Measurements from ENCODE around the gene TSGA10. TPM values are rescaled to one million over a fixed set of nuclear protein-coding genes. Genes with fewer than 3 reads are reported as not detected.

TSGA10 gene
- total and polyA plus RNA-seq, 2 donors (not counting 3 experiments of a cell fraction or from before 2014, with no cell fraction given) = 0.12 to 2.7 TPM

GRCh38 chr2:99169534-99169933 lies 14.8 kb upstream of the TSGA10 start:
- intact Hi-C loops (cut with micrococcal nuclease) = no loop called here
- H3K27ac ChIP-seq (ENCODE audit: insufficient read depth, low read depth, low read length) = no peak overlapping the region
- no peak overlapping the region for H3K4me2 ChIP-seq (ENCODE audit: insufficient read depth, low read length)
- no peak overlapping the region for H3K4me3 ChIP-seq (replicated peaks in 1 of 3; ENCODE audit: insufficient read depth in 1 of 3, low read depth in 1 of 3, low read length in 3 of 3)
- dilution Hi-C loops (cut with MboI; ENCODE audit: extremely low pct_ligation_motif_present, low sequenced_read_pairs) = no loop called here
- ChIA-PET CTCF (no interaction called here), POLR2A (no interaction called here)
- TF ChIP-seq MAX (IDR thresholded peaks at IDR 0.05; ENCODE audit: insufficient read depth, insufficient read length) (no peak), GATA2 (IDR thresholded peaks at IDR 0.05; ENCODE audit: insufficient read depth, insufficient read length, low read depth, low read length) (no peak), FOS (IDR thresholded peaks at IDR 0.05; ENCODE audit: borderline replicate concordance, insufficient read depth, low read length) (no peak), JUN (IDR thresholded peaks at IDR 0.05; ENCODE audit: borderline replicate concordance, insufficient read depth, insufficient read length, low read depth) (no peak), MYC (IDR thresholded peaks at IDR 0.05; ENCODE audit: low read depth, low read length) (no peak), POLR2A (IDR thresholded peaks at IDR 0.05; ENCODE audit: low read depth, low read length) (no peak)
- H3K9me1 ChIP-seq (replicated peaks; ENCODE audit: control insufficient read depth, extremely low read depth, insufficient read depth, low read length) = no peaks in the 10 kb centered on the region
- no peaks in the 10 kb centered on the region for H3K27me3 ChIP-seq (ENCODE audit: control insufficient read depth in 2 of 2, insufficient read depth in 2 of 2, low read length in 2 of 2)
- no peaks in the 10 kb centered on the region for H4K20me1 ChIP-seq (replicated peaks; ENCODE audit: control insufficient read depth, extremely low read depth, insufficient read depth, low read length)
- no peak overlapping the region for H3K9ac ChIP-seq (replicated peaks; ENCODE audit: extremely low read depth, insufficient read depth, low read length)
- no peak for FAIRE-seq
- no peaks in the 10 kb centered on the region for H3K4me1 ChIP-seq (ENCODE audit: control insufficient read depth, extremely low read depth, insufficient read depth, low read length)
- no peaks in the 10 kb centered on the region for H3K9me3 ChIP-seq (replicated peaks; ENCODE audit: control insufficient read depth, insufficient read depth, low read length)
- H3K79me2 ChIP-seq (ENCODE audit: control insufficient read depth, insufficient read depth, low read length) = peaks cover 1% of the 10 kb centered on the region
- no TSS peak for BruUV-seq (replicated peaks)
- no peak overlapping the region for H2AFZ ChIP-seq (ENCODE audit: low read depth, low read length)
- DNase-seq (ENCODE audit: low read depth, low spot score) = no peak
- H3K36me3 ChIP-seq (ENCODE audit: control insufficient read depth in 2 of 2, extremely low read depth in 1 of 2, insufficient read depth in 2 of 2, low read length in 2 of 2) = peaks cover 13% of the 10 kb centered on the region in 2 experiments

GRCh38 chr2:99166218-99166617 lies 11.5 kb upstream of the TSGA10 start:
- Histone ChIP-seq H3K9me3 (replicated peaks; ENCODE audit: control insufficient read depth, insufficient read depth, low read length) (no peaks in the 10 kb centered on the region), H3K4me1 (ENCODE audit: control insufficient read depth, extremely low read depth, insufficient read depth, low read length) (no peaks in the 10 kb centered on the region), H4K20me1 (replicated peaks; ENCODE audit: control insufficient read depth, extremely low read depth, insufficient read depth, low read length) (no peaks in the 10 kb centered on the region), H3K4me3 (replicated peaks in 1 of 3; ENCODE audit: insufficient read depth in 1 of 3, low read depth in 1 of 3, low read length in 3 of 3) (no peak overlapping the region), H3K4me2 (ENCODE audit: insufficient read depth, low read length) (no peak overlapping the region), H3K9ac (replicated peaks; ENCODE audit: extremely low read depth, insufficient read depth, low read length) (no peak overlapping the region), H3K9me1 (replicated peaks; ENCODE audit: control insufficient read depth, extremely low read depth, insufficient read depth, low read length) (no peaks in the 10 kb centered on the region), H3K36me3 (ENCODE audit: control insufficient read depth in 2 of 2, extremely low read depth in 1 of 2, insufficient read depth in 2 of 2, low read length in 2 of 2) (peaks cover 8 to 13% of the 10 kb centered on the region in 2 experiments), H3K79me2 (ENCODE audit: control insufficient read depth, insufficient read depth, low read length) (no peaks in the 10 kb centered on the region), H2AFZ (ENCODE audit: low read depth, low read length) (no peak overlapping the region), H3K27ac (ENCODE audit: insufficient read depth, low read depth, low read length) (no peak overlapping the region), H3K27me3 (ENCODE audit: control insufficient read depth in 2 of 2, insufficient read depth in 2 of 2, low read length in 2 of 2) (no peaks in the 10 kb centered on the region)
- BruUV-seq (replicated peaks) = no TSS peak
- ChIA-PET CTCF (interaction anchor here (2.2 kb wide), 1 partner anchor 14 kb away, joined by 8 read pairs; the partner anchor contains the start of genes MITD1 and MRPL30), POLR2A (no interaction called here)
- intact Hi-C loops (cut with micrococcal nuclease) = no loop called here
- no peak for TF ChIP-seq MYC (IDR thresholded peaks at IDR 0.05; ENCODE audit: low read depth, low read length)
- no peak for TF ChIP-seq JUN (IDR thresholded peaks at IDR 0.05; ENCODE audit: borderline replicate concordance, insufficient read depth, insufficient read length, low read depth)
- TF ChIP-seq CTCF (IDR thresholded peaks at IDR 0.05; ENCODE audit: extremely low read depth in 1 of 2, insufficient read depth in 1 of 2, low read depth in 1 of 2, low read length in 2 of 2) = no peak
- TF ChIP-seq POLR2A (IDR thresholded peaks at IDR 0.05; ENCODE audit: low read depth, low read length) = no peak
- TF ChIP-seq MAX (IDR thresholded peaks at IDR 0.05; ENCODE audit: insufficient read depth, insufficient read length) = no peak
- no peak for TF ChIP-seq FOS (IDR thresholded peaks at IDR 0.05; ENCODE audit: borderline replicate concordance, insufficient read depth, low read length)
- TF ChIP-seq EZH2 (IDR thresholded peaks at IDR 0.05; ENCODE audit: borderline replicate concordance, low read depth, low read length, severe bottlenecking) = no peak
- TF ChIP-seq POLR2AphosphoS5 (IDR thresholded peaks at IDR 0.05; ENCODE audit: insufficient read depth, low read depth, low read length) = no peak
- TF ChIP-seq GATA2 (IDR thresholded peaks at IDR 0.05; ENCODE audit: insufficient read depth, insufficient read length, low read depth, low read length) = no peak
- FAIRE-seq (no peak), DNase-seq (ENCODE audit: low read depth, low spot score) (no peak)
- dilution Hi-C loops (cut with MboI; ENCODE audit: extremely low pct_ligation_motif_present, low sequenced_read_pairs) = no loop called here

Data from endothelial cell of umbilical vein (primary cell).